ENCODE results near the gene TET2. TPM values are rescaled to one million over a fixed set of nuclear protein-coding genes. Genes with fewer than 3 reads are reported as not detected.

Gene TET2
- total RNA-seq, 6 experiments from 2014 or later, result 7.8 to 11.2 (median 9.9) TPM

GRCh38 chr4:105130945-105131344 is 15.7 kb upstream of the TET2 start:
- peaks cover 9% of the 10 kb centered on the region for H3K4me1 Mint-ChIP-seq (ENCODE audit: low read depth)
- TF ChIP-seq CTCF (IDR thresholded peaks at IDR 0.05), result no peak
- no peak overlapping the region for H3K27ac Mint-ChIP-seq
- peaks cover 2% of the 10 kb centered on the region for H3K27me3 Mint-ChIP-seq (ENCODE audit: insufficient read depth)
- H3K9me3 Mint-ChIP-seq, result no peaks in the 10 kb centered on the region
- no peak for DNase-seq
- H3K36me3 Mint-ChIP-seq (ENCODE audit: low read depth), result no peaks in the 10 kb centered on the region
- no peak overlapping the region for H3K4me3 Mint-ChIP-seq

- Mint-ChIP-seq H3K4me3 (no peak overlapping the region), H3K4me1 (ENCODE audit: low read depth) (peaks cover 9% of the 10 kb centered on the region), H3K36me3 (ENCODE audit: low read depth) (no peaks in the 10 kb centered on the region), H3K27me3 (ENCODE audit: insufficient read depth) (peaks cover 2% of the 10 kb centered on the region), H3K9me3 (no peaks in the 10 kb centered on the region), H3K27ac (no peak overlapping the region)
- no peak for DNase-seq
- TF ChIP-seq CTCF (IDR thresholded peaks at IDR 0.05), result no peak
Observed at GRCh38 chr4:105133976-105134375, 12.7 kb upstream of the TET2 start.

- Mint-ChIP-seq H3K27ac (no peak overlapping the region), H3K36me3 (ENCODE audit: low read depth) (no peaks in the 10 kb centered on the region), H3K27me3 (ENCODE audit: insufficient read depth) (peaks cover 2% of the 10 kb centered on the region), H3K9me3 (no peaks in the 10 kb centered on the region), H3K4me3 (no peak overlapping the region), H3K4me1 (ENCODE audit: low read depth) (peaks cover 24% of the 10 kb centered on the region)
- TF ChIP-seq CTCF (IDR thresholded peaks at IDR 0.05), result no peak
- DNase-seq, result no peak
Observed at GRCh38 chr4:105135785-105136184, 10.9 kb upstream of the TET2 start.

GRCh38 chr4:105137121-105137875 is 9.4 kb upstream of the TET2 start:
- no peak for DNase-seq
- peaks cover 22% of the 10 kb centered on the region for H3K4me1 Mint-ChIP-seq (ENCODE audit: low read depth)
- no peaks in the 10 kb centered on the region for H3K9me3 Mint-ChIP-seq
- H3K4me3 Mint-ChIP-seq, result no peak overlapping the region
- H3K27ac Mint-ChIP-seq, result no peak overlapping the region
- H3K27me3 Mint-ChIP-seq (ENCODE audit: insufficient read depth), result no peaks in the 10 kb centered on the region
- no peaks in the 10 kb centered on the region for H3K36me3 Mint-ChIP-seq (ENCODE audit: low read depth)
- no peak for TF ChIP-seq CTCF (IDR thresholded peaks at IDR 0.05)

DNA sequence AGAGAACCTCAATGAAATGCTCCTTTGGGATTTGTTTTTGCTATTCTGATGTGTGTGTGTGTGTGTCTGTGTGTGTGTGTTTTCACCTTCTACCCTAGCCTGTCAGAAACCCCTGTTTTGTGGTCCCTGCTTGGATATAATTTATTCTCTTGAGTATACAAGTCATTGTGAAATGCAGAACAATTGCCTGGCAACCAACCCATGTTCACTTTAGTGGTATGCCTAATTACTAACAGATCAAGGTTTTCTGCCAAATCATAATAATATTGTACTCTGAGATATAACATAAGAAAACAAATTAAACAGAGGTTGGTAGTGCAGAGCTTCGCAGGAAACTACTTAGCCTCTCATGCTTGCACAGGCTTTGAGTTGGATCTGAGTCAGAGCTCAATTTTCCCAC is 7.0 kb upstream of the TET2 start:
- H3K27ac Mint-ChIP-seq, result no peak overlapping the region
- H3K9me3 Mint-ChIP-seq, result no peaks in the 10 kb centered on the region
- H3K4me1 Mint-ChIP-seq (ENCODE audit: low read depth), result peaks cover 22% of the 10 kb centered on the region
- no peaks in the 10 kb centered on the region for H3K27me3 Mint-ChIP-seq (ENCODE audit: insufficient read depth)
- no peak overlapping the region for H3K4me3 Mint-ChIP-seq
- H3K36me3 Mint-ChIP-seq (ENCODE audit: low read depth), result no peaks in the 10 kb centered on the region
- TF ChIP-seq CTCF (IDR thresholded peaks at IDR 0.05), result no peak
- no peak for DNase-seq
